H9 (cell line): ENCODE measurements around the gene YIPF2. TPM values are rescaled to one million over a fixed set of nuclear protein-coding genes. Genes with fewer than 3 reads are reported as not detected.
A peak's percentile ranks its signal among the peaks of the same experiment; 100 is the strongest.
"Not testable (repeated sequence)": the region's sequence is repeated elsewhere in the genome, so short reads cannot be mapped to it uniquely, and the experiment has no call there.

ENCODE experiments used
- DNase-seq: peaks from one replicate; pipeline ENCODE4 v3.0.0-alpha.2; 2017
- H2AFZ ChIP-seq: one replicate; pipeline ENCODE4 v1.6.1; 2013; ENCODE audit warnings: mild to moderate bottlenecking, low read length, control low read depth, moderate library complexity
- H2AK5ac ChIP-seq: 2 replicates; pipeline ENCODE4 v1.6.1; 2013; ENCODE audit warnings: low read length, control low read depth, mixed read lengths; ENCODE audit not compliant: insufficient read length
- H2BK120ac ChIP-seq: one replicate; pipeline ENCODE4 v1.6.1; 2013; ENCODE audit warnings: low read depth, mild to moderate bottlenecking, low read length, control low read depth, inconsistent platforms; ENCODE audit not compliant: poor library complexity, severe bottlenecking
- H2BK12ac ChIP-seq: 2 replicates; pipeline ENCODE4 v1.6.1; 2013; ENCODE audit warnings: low read length, control low read depth, mixed read lengths, low read depth; ENCODE audit not compliant: insufficient read length
- H2BK15ac ChIP-seq: 2 replicates; pipeline ENCODE4 v1.6.1; 2013; ENCODE audit warnings: low read depth, low read length, control low read depth
- H2BK20ac ChIP-seq: one replicate; pipeline ENCODE4 v1.6.1; 2013; ENCODE audit warnings: low read depth, mild to moderate bottlenecking, low read length, control low read depth, inconsistent platforms; ENCODE audit not compliant: poor library complexity, severe bottlenecking
- H2BK5ac ChIP-seq: 2 replicates; pipeline ENCODE4 v1.6.1; 2013; ENCODE audit warnings: low read length, control low read depth, mixed read lengths; ENCODE audit not compliant: insufficient read length
- H3K14ac ChIP-seq: 2 replicates; pipeline ENCODE4 v1.6.1; 2013; ENCODE audit warnings: low read length, control low read depth; ENCODE audit not compliant: insufficient read depth
- H3K18ac ChIP-seq: 2 replicates; pipeline ENCODE4 v1.6.1; 2013; ENCODE audit warnings: low read depth, mild to moderate bottlenecking, mixed read lengths, low read length, control low read depth; ENCODE audit not compliant: insufficient read length
- H3K23ac ChIP-seq: 2 replicates; pipeline ENCODE4 v1.6.1; 2013; ENCODE audit warnings: low read length, control low read depth, mixed read lengths, low read depth; ENCODE audit not compliant: insufficient read length
- H3K23me2 ChIP-seq: 2 replicates; pipeline ENCODE4 v1.6.1; 2013; ENCODE audit warnings: low read depth, mild to moderate bottlenecking, mixed read lengths, low read length, control low read depth; ENCODE audit not compliant: insufficient read length, poor library complexity, severe bottlenecking
- H3K27ac ChIP-seq: 2 replicates; pipeline ENCODE4 v1.5.1; 2013; ENCODE audit warnings: low read length, control low read depth, mixed read lengths, low read depth; ENCODE audit not compliant: insufficient read length
- H3K27me3 ChIP-seq: 2 replicates; pipeline ENCODE4 v1.6.1; 2013; ENCODE audit warnings: low read length, control low read depth, inconsistent platforms; ENCODE audit not compliant: insufficient read depth
- H3K4ac ChIP-seq: 2 replicates; pipeline ENCODE4 v1.6.1; 2013; ENCODE audit warnings: low read depth, mild to moderate bottlenecking, control low read depth, inconsistent platforms, low read length, moderate library complexity
- H3K4me1 ChIP-seq: 2 replicates; pipeline ENCODE4 v1.6.1; 2013; ENCODE audit warnings: low read length, control low read depth, inconsistent platforms; ENCODE audit not compliant: insufficient read depth
- H3K4me2 ChIP-seq: 2 replicates; pipeline ENCODE4 v1.6.1; 2013; ENCODE audit warnings: low read length, control low read depth, mixed read lengths; ENCODE audit not compliant: insufficient read length, insufficient read depth
- H3K56ac ChIP-seq: 2 replicates; pipeline ENCODE4 v1.6.1; 2013; ENCODE audit warnings: low read depth, mild to moderate bottlenecking, mixed read lengths, low read length, control low read depth; ENCODE audit not compliant: insufficient read length
- H3K79me1 ChIP-seq: 2 replicates; pipeline ENCODE4 v1.6.1; 2013; ENCODE audit warnings: low read depth, mild to moderate bottlenecking, moderate library complexity, low read length, control low read depth, inconsistent platforms; ENCODE audit not compliant: insufficient read depth, poor library complexity, severe bottlenecking
- H3K79me2 ChIP-seq: 2 replicates; pipeline ENCODE4 v1.6.1; 2013; ENCODE audit warnings: low read length, control low read depth, inconsistent platforms; ENCODE audit not compliant: insufficient read depth
- H3K9ac ChIP-seq: 2 replicates; pipeline ENCODE4 v1.6.1; 2013; ENCODE audit warnings: low read length, control low read depth, mixed read lengths; ENCODE audit not compliant: insufficient read length; ENCODE audit errors: extremely low read depth
- H3K9me3 ChIP-seq: one replicate; pipeline ENCODE4 v1.6.1; 2013; ENCODE audit warnings: low read depth, low read length, inconsistent platforms; ENCODE audit not compliant: control insufficient read depth
- H3T11ph ChIP-seq: one replicate; pipeline ENCODE4 v1.6.1; 2013; ENCODE audit warnings: mild to moderate bottlenecking, low read length, control low read depth, inconsistent platforms
- H4K20me1 ChIP-seq: one replicate; pipeline ENCODE4 v1.6.1; 2013; ENCODE audit not compliant: control insufficient read depth, insufficient read length, insufficient read depth
- H4K5ac ChIP-seq: 2 replicates; pipeline ENCODE4 v1.6.1; 2013; ENCODE audit warnings: low read depth, mild to moderate bottlenecking, mixed read lengths, low read length, control low read depth; ENCODE audit not compliant: insufficient read length
- H4K8ac ChIP-seq: replicated peaks from 2 replicates; pipeline ENCODE4 v1.6.1; 2013; ENCODE audit warnings: low read length, control low read depth, mixed read lengths, low read depth; ENCODE audit not compliant: insufficient read length
- H4K91ac ChIP-seq: 2 replicates; pipeline ENCODE4 v1.6.1; 2013; ENCODE audit warnings: low read depth, mild to moderate bottlenecking, moderate library complexity, mixed read lengths, low read length, control low read depth; ENCODE audit not compliant: insufficient read length
- H3K27ac Mint-ChIP-seq, 3 experiments: 2 replicates in 2 of 3; 3 replicates in 1 of 3; pipeline ENCODE4 v1.8.0; 2020 to 2021; ENCODE audit warnings: mixed read lengths in 3 of 3, mild to moderate bottlenecking in 1 of 3, moderate library complexity in 1 of 3
- H3K27me3 Mint-ChIP-seq: 2 replicates; pipeline ENCODE4 v1.8.0; 2021; ENCODE audit warnings: low read depth, mild to moderate bottlenecking, moderate library complexity, mixed read lengths
- H3K36me3 Mint-ChIP-seq, 3 experiments: 2 replicates in 2 of 3; 3 replicates in 1 of 3; pipeline ENCODE4 v1.8.0; 2020 to 2021; ENCODE audit warnings: low read depth in 3 of 3, mixed read lengths in 3 of 3; ENCODE audit not compliant: insufficient read depth in 1 of 3
- H3K4me1 Mint-ChIP-seq, 2 experiments: 2 replicates each; pipeline ENCODE4 v1.8.0; 2020; ENCODE audit warnings: mixed read lengths in 2 of 2
- H3K4me3 Mint-ChIP-seq, 2 experiments: 2 replicates in 1 of 2; 3 replicates in 1 of 2; pipeline ENCODE4 v1.8.0; 2020 to 2021; ENCODE audit warnings: mild to moderate bottlenecking in 2 of 2, mixed read lengths in 2 of 2, moderate library complexity in 1 of 2
- H3K9me3 Mint-ChIP-seq, 2 experiments: 2 replicates in 1 of 2; 3 replicates in 1 of 2; pipeline ENCODE4 v1.8.0; 2020; ENCODE audit warnings: mild to moderate bottlenecking in 2 of 2, mixed read lengths in 2 of 2, moderate library complexity in 1 of 2
- WGBS: extraction: QIAGEN DNeasy Blood & Tissue Kit; methylation state at CpG from one replicate; pipeline ENCODE4 v1.1.7; 2013; ENCODE audit warnings: missing lambda C conversion rate, low lambda C conversion rate, mixed read lengths; ENCODE audit not compliant: insufficient read length; ENCODE audit errors: extremely low coverage; 5-methylcytosine and 5-hydroxymethylcytosine counted together
- total RNA-seq: library from RNA; stranded (reverse); gene quantifications from 2 replicates; pipeline ENCODE4 v1.2.1, GENCODE V29; 2021

YIPF2 gene
- total RNA-seq, 1 experiment from 2014 or later = 58.2 TPM

- WGBS = no CpG with 5 or more reads among the region's 19 CpGs
Measured at GRCh38 chr19:10959277-10959968, 31.0 kb upstream of the YIPF2 start.

More at GRCh38 chr19:10959277-10959968, 31.0 kb upstream of the YIPF2 start:
- H2AFZ ChIP-seq, H3K18ac ChIP-seq, H3K79me1 ChIP-seq, H2BK5ac ChIP-seq, H2BK12ac ChIP-seq, H2BK20ac ChIP-seq, H3K14ac ChIP-seq, H2BK15ac ChIP-seq, H3K56ac ChIP-seq, H4K8ac ChIP-seq, H3K9me3 Mint-ChIP-seq, H4K91ac ChIP-seq, DNase-seq, H3K4me1 ChIP-seq, H3K23ac ChIP-seq, H3K27ac ChIP-seq, H2AK5ac ChIP-seq, H3K27me3 Mint-ChIP-seq, H3K9ac ChIP-seq, H4K5ac ChIP-seq, H3K4ac ChIP-seq, H4K20me1 ChIP-seq, H3K27me3 ChIP-seq, H3T11ph ChIP-seq, H3K9me3 ChIP-seq, H2BK120ac ChIP-seq, H3K36me3 Mint-ChIP-seq: not testable (repeated sequence)
- peak overlapping the region; percentile 79 for H3K4me2 ChIP-seq
- peaks cover 15% of the 10 kb centered on the region for H3K23me2 ChIP-seq
- peaks cover 27% of the 10 kb centered on the region for H3K79me2 ChIP-seq
- peaks cover 17 to 20% of the 10 kb centered on the region in 2 experiments for H3K4me1 Mint-ChIP-seq
- 0 out of 7 replicates have a peak overlapping the region, but pooled peaks of 1 of the 3 experiments have one; percentile 27 for H3K27ac Mint-ChIP-seq
- peak overlapping the region; percentile 79 to 86 for H3K4me3 Mint-ChIP-seq
